Erythroblast (primary cell): ENCODE results near the gene N4BP3.
"Not testable (repeated sequence)": the region's sequence is repeated elsewhere in the genome, so short reads cannot be mapped to it uniquely, and the experiment has no call there.

Experiments used
- DNase-seq, 2 experiments: peaks; one replicate each; lab custom pipeline; 2025; lab: John Stamatoyannopoulos, UW
- GATA1 ChIP-seq: IDR thresholded peaks from 2 replicates; pipeline ENCODE4 v1.6.1; 2011; ENCODE audit warnings: low read depth, mild to moderate bottlenecking, control low read depth, low read length, moderate library complexity
- POLR2A ChIP-seq: IDR thresholded peaks from 2 replicates; pipeline ENCODE4 v1.6.1; 2011; ENCODE audit warnings: mild to moderate bottlenecking, low read length

Gene N4BP3

GRCh38 chr5:178083922-178084321, 29.4 kb upstream of the N4BP3 start:
- DNase-seq: no peak
- TF ChIP-seq GATA1 (no peak), POLR2A (no peak)

- DNase-seq: no peak
- TF ChIP-seq POLR2A (no peak), GATA1 (no peak)
Observed at GRCh38 chr5:178085316-178085715, 28.0 kb upstream of the N4BP3 start.

DNA sequence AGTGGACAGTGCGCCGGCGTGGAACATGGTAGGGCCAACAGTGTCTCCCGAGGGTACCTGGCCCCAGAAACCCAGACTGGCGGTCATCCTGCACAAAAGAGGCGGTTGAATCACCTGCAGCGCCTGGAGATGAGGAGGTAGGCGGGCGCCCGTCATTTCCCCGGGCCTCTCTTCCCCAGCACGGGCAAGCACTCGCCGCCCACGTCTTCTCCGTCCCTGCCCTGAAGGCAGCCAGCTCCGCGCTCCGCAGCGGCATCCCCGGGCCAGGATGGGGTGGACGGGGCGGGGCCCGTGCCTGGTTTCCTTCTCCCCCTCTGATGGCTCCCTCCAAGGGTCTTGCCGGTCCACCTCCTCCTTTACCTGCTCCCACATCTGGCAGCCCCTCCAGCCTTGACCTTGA, 27.1 kb upstream of the N4BP3 start:
- no peak for TF ChIP-seq POLR2A
- TF ChIP-seq GATA1: no peak
- DNase-seq: no peak

GRCh38 chr5:178087199-178087598, 26.1 kb upstream of the N4BP3 start:
- DNase-seq: not testable (repeated sequence)

- no peak for TF ChIP-seq GATA1
- no peak for TF ChIP-seq POLR2A
- no peak for DNase-seq
Observed at GRCh38 chr5:178090856-178091255, 22.5 kb upstream of the N4BP3 start.

DNA sequence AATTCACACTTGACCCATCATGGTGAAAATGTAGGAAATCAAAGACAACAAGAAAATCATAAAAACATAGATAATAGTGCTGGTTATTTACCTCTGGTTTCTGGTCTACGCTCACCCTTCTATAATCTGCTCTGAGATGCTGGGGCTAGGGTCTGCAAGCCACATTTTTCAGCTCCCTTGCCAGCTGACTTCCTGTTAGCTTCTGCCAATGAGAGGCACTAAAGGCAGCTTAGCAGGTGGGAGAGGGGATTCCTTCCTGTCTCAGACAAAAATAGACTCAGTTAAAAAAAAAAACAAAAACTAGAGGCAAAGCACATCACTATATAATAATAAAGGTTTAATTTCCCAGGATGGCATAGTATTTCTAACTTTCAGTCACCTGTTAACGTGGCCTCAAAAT, 20.2 kb upstream of the N4BP3 start:
- DNase-seq: no peak
- TF ChIP-seq GATA1: no peak
- TF ChIP-seq POLR2A: no peak

DNA sequence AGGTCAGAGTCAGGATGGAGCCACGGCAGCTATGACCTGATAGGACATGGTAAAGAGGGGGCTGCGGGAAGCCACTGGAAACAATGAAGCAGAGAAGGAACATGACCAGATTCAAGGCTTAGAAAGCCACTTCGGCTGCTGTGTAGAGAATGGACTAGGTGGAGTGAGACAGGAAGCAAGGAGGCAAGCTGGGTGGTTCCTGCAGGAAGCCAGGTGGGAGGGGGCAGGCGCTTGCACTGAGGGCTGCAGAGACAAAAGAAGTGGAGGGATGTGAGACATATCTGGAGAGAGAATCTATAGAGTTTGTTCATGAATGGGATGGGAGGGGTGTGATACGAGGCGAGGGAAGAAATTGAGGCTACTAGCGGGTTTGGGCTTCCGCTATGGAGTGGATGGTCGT, 19.0 kb upstream of the N4BP3 start:
- no peak for TF ChIP-seq POLR2A
- no peak for TF ChIP-seq GATA1
- DNase-seq: no peak

DNA sequence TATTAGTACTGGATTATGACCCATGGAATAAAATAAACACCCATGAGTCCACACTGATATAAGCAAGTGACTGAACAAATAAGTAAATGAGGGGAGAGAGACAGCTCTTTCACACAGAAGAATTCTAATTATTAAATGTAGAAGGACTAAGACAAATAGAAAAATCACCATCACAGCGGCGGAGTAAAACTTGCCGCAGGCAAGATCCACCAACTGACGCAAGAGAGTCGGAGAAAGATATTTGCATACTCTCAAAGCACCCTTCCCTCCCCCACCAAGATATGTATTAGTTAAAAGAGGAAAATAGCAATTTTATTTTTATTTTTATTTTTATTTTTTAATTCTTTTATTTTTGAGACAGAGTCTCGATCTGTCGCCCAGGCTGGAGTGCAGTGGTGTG, 14.6 kb upstream of the N4BP3 start:
- no peak for DNase-seq
- no peak for TF ChIP-seq POLR2A
- TF ChIP-seq GATA1: no peak

DNA sequence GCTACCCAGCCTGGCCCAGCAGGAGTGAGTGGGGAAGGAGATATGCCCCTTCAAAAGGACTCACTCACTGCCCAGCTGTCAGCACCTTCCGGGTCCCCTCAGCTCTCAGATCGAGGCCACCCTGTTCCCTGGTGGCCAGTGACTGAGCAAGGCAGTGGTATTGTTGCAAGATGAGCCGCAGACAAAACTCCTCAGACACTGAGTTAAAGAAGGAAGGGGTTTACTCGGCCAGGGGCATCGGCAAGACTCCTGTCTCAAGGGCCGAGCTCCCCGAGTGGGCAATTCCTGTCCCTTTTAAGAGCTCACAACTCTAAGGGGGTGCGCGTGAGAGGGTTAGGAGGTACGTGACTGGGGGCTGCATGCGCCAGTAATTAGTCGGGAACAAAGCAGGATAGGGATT, 9.7 kb upstream of the N4BP3 start:
- TF ChIP-seq GATA1 (no peak), POLR2A (no peak)
- DNase-seq: no peak

GRCh38 chr5:178104492-178104891, 8.8 kb upstream of the N4BP3 start:
- no peak for TF ChIP-seq GATA1
- TF ChIP-seq POLR2A: no peak
- no peak for DNase-seq

DNA sequence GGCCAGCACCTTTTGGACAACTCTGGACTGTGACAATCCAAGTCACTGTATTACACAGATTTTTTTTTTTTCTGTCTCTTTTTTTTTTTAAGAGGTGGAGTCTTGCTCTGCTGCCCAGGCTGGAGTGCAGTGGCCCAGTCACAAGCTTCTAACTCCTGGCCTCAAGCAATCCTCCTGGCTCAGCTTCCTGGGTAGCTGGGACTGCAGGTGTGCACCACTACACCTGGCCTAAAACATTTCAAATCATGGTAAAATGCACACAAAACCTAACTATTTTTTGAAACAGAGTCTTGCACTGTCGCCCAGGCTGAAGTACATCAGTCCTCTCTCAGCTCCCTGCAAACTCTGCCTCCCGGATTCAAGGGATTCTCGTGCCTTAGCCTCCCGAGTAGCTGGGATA, 7.2 kb upstream of the N4BP3 start:
- DNase-seq: no peak
- TF ChIP-seq GATA1 (no peak), POLR2A (no peak)

- DNase-seq: no peak
- TF ChIP-seq POLR2A (no peak), GATA1 (no peak)
Observed at GRCh38 chr5:178106556-178107239, 6.6 kb upstream of the N4BP3 start.

DNA sequence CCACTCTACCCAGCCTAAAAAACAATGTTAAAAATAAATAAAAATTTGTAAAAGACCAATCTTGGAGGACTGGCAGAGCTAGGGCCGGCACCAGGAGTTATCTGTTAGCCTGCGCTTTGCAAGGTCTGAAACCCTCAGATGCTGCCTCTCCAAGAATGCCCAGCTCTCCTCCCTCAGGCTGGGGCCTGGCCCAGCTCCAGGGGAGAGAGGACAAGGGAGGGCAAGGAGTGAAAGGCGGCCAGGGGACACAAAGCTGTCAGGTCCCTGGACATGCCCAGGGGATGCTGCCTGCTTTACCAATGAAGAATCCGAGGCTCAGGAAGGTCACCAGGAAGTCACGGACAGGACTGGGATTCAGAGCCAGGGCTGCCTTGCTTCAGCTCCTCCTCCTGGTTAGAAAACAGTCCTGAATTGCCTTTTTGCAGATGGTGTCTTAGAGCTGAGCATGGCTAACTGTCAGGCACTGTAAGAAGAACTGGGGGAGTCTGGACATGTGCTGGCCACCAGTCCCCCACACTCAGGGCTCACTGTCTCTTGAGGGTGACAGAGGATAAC, 5.5 kb upstream of the N4BP3 start:
- no peak for TF ChIP-seq GATA1
- no peak for TF ChIP-seq POLR2A
- no peak for DNase-seq

DNA sequence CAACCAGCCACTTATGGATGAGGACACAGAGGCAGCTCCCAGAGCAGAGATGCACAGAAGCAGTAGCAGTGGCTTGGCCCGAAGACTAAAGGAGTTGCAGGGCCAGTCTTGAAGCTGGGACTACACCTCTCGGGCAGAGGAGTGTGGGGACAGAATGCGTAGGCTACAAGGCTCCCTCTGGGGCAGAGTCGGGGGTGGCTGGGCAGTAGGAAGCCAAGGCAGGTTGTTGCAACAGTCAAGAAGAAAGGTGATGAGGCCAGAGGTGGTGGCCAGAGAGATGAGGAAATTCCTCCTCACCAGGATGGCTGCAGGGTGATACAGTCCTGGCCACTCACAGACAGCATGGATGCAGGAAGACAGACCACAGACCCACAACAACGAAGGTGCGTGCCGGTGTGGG, 4.9 kb upstream of the N4BP3 start:
- DNase-seq: no peak
- TF ChIP-seq POLR2A: no peak
- TF ChIP-seq GATA1: no peak

- TF ChIP-seq POLR2A: no peak
- DNase-seq: no peak
Observed at GRCh38 chr5:178108966-178109365, 4.4 kb upstream of the N4BP3 start.
